AG04449 (cell line): Measurements from ENCODE around the gene KLK12.

Experiments used
- CTCF ChIA-PET: fragments of 350-600 bp; formaldehyde crosslinking; extraction: SDS; loops from one replicate; lab custom pipeline; 2021; ENCODE audit warnings: antibody characterized with exemption; lab: Yijun Ruan, JAX
- POLR2A ChIA-PET: fragments of 400-600, 350-600 bp; formaldehyde crosslinking; extraction: SDS; loops from one replicate; lab custom pipeline; 2020; ENCODE audit warnings: antibody characterized with exemption, inconsistent platforms; lab: Yijun Ruan, JAX
- DNase-seq: peaks from one replicate; pipeline ENCODE4 v3.0.0-alpha.2; 2010; ENCODE audit warnings: low read depth, low spot score
- H3K4me3 ChIP-seq: 2 replicates; pipeline ENCODE4 v1.5.1; 2011; ENCODE audit warnings: low read depth, mild to moderate bottlenecking, control low read depth, low read length
- TF ChIP-seq, protein P1 (sequence below): IDR thresholded peaks from one replicate; pipeline ENCODE4 v1.5.1; 2011; ENCODE audit warnings: mild to moderate bottlenecking, moderate library complexity, low read length, control low read depth, inconsistent platforms; ENCODE audit not compliant: insufficient read depth; ENCODE audit errors: missing control alignments

KLK12 gene

DNA sequence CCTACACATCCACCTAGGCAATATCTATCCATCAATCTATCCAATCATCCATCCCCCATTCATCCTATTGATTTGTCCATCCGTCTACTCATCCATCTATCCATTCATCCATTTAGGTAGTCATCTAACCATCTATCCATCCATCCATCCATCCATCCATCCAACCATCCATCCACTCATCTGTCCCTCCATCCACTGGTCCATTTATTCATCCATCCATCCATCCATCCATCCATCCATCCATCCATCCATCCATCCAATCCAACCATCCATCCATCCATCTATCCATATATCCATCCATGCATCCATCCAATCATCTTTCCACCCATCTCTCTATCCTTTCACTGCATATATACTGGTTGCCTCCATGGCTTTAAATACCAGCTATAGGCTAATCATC, 26.2 kb upstream of the KLK12 start:
- POLR2A ChIA-PET: no interaction called here
- no peak for DNase-seq
- TF ChIP-seq, protein P1, sequence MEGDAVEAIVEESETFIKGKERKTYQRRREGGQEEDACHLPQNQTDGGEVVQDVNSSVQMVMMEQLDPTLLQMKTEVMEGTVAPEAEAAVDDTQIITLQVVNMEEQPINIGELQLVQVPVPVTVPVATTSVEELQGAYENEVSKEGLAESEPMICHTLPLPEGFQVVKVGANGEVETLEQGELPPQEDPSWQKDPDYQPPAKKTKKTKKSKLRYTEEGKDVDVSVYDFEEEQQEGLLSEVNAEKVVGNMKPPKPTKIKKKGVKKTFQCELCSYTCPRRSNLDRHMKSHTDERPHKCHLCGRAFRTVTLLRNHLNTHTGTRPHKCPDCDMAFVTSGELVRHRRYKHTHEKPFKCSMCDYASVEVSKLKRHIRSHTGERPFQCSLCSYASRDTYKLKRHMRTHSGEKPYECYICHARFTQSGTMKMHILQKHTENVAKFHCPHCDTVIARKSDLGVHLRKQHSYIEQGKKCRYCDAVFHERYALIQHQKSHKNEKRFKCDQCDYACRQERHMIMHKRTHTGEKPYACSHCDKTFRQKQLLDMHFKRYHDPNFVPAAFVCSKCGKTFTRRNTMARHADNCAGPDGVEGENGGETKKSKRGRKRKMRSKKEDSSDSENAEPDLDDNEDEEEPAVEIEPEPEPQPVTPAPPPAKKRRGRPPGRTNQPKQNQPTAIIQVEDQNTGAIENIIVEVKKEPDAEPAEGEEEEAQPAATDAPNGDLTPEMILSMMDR: no peak
- CTCF ChIA-PET: no interaction called here
- no peak overlapping the region for H3K4me3 ChIP-seq

GRCh38 chr19:51060336-51060735, 25.5 kb upstream of the KLK12 start:
- TF ChIP-seq, protein P1: no peak
- H3K4me3 ChIP-seq: no peak overlapping the region
- ChIA-PET CTCF (no interaction called here), POLR2A (no interaction called here)
- DNase-seq: no peak

DNA sequence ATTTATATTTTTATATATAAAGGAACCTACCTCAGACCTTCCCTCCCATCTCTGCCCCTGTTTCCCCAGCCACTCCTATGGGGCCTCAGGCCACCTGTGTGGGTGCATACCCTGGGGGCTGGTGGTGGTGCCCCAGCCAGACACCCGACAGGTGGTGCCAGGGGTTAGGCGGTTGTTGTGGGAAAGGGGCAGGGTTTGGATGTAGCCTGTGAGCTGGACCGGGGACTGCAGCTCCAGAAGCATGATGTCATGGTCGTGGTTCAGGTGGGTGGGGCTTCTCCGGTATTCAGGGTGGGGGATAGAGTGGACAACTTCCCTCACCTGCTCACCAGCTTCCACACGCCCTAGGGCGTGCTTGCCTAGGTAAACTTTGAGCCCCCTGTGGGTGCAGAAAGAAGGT, 24.9 kb upstream of the KLK12 start:
- no peak overlapping the region for H3K4me3 ChIP-seq
- ChIA-PET CTCF (no interaction called here), POLR2A (no interaction called here)
- no peak for DNase-seq
- TF ChIP-seq, protein P1: no peak

- CTCF ChIA-PET: no interaction called here
- DNase-seq: no peak
- TF ChIP-seq, protein P1: no peak
- H3K4me3 ChIP-seq: no peak overlapping the region
- POLR2A ChIA-PET: no interaction called here
Measured at GRCh38 chr19:51055866-51056265, 21.1 kb upstream of the KLK12 start.

GRCh38 chr19:51047031-51047335, 12.2 kb upstream of the KLK12 start:
- POLR2A ChIA-PET: no interaction called here
- no peak for DNase-seq
- CTCF ChIA-PET: interaction anchor here (1.2 kb wide), 1 partner anchor 50 kb away, joined by 4 read pairs; no protein-coding TSS in a partner anchor
- no peak overlapping the region for H3K4me3 ChIP-seq
- TF ChIP-seq, protein P1: no peak

DNA sequence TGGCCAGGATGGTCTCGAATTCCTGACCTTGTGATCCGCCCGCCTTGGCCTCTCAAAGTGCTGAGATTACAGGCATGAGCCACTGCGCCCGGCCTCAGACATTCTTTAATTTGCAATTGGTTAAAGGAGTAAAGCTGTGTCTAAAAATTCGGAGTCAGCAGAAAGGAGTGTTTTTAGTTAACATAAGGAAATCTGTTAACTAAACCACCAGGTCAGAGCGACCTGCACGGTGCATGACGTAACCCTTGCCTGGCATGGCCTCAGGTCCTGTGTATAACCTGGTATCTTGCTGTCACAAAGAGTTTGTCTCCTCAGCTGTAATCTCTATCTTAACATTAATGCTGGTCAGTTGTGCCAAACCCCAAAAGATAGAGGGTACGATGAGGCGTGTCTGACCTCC, 9.5 kb upstream of the KLK12 start:
- POLR2A ChIA-PET: no interaction called here

More for the DNA sequence above, 9.5 kb upstream of the KLK12 start:
- no peak overlapping the region for H3K4me3 ChIP-seq
- TF ChIP-seq, protein P1: no peak
- no peak for DNase-seq
- CTCF ChIA-PET: interaction anchor here (2.2 kb wide), 1 partner anchor 23 kb away, joined by 7 read pairs; no protein-coding TSS in a partner anchor
